Embryonic facial prominence (tissue), 1 donor: ENCODE results near the gene PLEKHA6.
A peak's percentile ranks its signal among the peaks of the same experiment; 100 is the strongest.
"Not testable (repeated sequence)": the region's sequence is repeated elsewhere in the genome, so short reads cannot be mapped to it uniquely, and the experiment has no call there.

Experiments
- DNase-seq: peaks from one replicate; pipeline ENCODE4 v3.0.0-alpha.2; 2016; ENCODE audit errors: extremely low spot score

Gene PLEKHA6

DNA sequence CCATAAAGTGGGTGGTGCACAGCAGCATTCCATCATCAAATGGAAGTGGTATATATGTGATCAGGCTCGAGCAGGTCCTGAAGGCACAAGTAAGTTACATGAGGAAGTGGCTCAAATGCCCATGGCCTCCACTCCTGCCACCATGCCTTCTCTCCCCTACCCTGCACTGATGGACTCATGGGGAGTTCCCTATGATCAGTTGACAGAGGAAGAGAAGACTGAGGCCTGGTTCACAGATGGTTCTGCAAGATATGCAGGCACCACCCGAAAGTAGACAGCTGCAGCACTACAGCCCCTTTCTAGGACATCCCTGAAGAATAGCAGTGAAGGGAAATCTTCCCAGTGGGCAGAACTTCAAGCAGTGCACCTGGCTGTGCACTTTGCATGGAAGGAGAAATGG lies 121.2 kb downstream of the PLEKHA6 start:
- DNase-seq = not testable (repeated sequence)

DNA sequence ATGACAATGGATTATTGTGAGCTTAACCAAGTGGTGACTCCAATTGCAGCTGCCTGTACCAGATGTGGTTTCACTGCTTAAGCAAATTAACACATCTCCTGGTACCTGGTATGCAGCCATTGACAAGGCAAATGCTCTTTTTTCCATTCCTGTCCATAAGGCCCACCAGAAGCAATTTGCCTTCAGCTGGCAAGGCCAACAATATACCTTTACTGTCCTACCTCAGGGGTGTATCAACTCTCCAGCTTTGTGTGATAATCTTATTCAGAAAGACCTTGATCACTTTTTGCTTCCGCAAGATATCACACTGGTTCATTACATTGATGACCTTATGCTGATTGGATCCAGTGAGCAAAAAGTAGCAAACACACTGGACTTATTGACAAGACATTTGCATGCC lies 122.2 kb downstream of the PLEKHA6 start:
- not testable (repeated sequence) for DNase-seq

DNA sequence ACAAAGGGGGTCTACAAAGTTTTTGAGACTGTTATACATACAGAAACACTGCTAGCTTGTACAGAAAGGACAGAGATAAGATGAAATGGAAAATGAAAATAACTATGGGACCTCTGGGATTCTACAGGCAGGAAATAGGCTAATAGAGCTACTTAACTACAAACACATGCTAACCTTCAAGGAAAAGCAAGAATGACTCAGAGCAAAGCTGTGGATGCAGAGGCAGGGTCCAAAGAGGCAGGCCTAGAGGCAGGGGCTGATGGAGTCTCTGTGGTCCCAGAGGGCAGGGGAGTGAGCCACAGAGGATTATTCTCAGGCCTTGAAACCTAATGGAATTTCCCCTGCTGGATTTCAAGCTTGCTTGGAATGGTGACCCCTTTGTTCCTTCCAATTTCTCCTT lies 127.2 kb downstream of the PLEKHA6 start:
- DNase-seq = no peak

DNA sequence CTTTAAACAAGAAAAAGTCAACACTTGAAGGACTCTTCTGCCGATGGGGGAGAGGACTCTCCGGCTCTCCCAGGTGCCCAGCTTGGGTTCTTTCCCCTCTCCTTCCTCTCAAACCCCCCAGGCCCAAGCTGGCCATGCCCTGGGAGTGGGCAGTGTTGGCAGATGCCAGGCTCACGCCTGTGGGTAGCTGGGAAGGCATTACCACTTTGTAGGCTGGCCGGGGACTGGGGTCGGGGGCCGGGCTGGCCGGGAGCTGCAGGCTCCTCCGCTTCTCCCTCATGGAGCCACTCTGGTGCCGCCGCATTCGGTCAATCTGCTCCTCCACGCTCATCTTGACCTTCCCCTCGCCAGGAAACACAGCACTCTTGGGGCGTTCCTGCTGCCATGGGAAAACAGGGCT lies 129.5 kb downstream of the PLEKHA6 start:
- DNase-seq = no peak

DNA sequence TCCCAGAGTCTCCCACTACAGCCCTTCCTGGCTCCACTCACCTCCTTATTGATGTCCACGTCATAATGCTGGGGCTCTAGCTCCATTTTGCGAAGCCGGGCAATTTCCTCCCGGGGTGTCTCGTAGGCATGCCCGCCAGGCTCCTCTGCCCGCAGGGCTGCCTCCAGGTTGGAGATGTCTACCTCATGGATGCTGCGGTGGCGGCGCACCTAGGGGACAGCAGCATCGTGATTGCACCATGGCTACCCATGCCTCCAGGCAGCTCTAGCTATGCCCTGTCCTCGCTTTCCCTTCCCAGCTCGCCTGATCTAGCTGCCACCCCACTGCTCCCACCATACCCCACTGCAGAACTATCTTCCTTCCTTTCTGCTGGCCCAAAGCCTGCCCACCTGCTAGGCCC lies 130.8 kb downstream of the PLEKHA6 start:
- DNase-seq = no peak

DNA sequence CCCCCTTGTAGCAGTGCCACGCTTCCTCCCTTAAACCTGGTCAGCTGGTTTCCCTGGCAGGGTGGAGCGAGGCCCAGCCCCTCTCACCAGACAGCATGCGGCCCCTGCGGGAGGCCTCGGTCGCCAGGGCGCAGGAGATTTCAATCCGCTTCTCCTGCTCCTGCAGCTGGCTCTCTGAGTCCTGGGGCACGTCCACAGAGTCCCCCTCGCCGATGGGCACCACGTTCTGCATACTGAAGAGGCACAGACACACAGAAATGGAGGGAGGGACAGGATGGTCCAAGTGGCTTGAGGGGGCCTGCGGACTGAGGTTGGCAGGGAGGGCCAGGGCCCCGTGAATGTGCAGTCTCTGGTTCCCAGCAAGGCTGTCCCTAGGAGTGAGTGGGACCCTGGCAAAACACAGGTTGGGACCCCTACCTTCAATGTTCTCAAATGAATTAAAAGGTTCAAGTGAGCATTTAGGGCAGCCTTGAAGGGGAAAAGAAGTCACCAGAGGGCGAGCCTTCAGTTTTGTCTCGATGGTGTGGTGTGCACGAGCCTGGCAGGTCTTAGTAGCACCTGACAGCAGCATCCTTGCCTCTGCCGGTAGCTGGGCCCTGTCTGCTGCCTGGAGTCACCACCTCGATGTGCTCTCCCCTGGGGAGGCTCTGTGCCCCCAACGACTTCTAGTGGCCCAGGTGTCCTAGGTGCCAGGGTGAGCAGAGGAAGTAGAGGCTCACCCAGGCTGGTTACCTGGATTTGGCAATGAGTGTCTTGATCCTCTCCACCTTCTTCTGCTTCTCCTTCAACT lies 131.5 kb downstream of the PLEKHA6 start:
- no peak for DNase-seq

DNA sequence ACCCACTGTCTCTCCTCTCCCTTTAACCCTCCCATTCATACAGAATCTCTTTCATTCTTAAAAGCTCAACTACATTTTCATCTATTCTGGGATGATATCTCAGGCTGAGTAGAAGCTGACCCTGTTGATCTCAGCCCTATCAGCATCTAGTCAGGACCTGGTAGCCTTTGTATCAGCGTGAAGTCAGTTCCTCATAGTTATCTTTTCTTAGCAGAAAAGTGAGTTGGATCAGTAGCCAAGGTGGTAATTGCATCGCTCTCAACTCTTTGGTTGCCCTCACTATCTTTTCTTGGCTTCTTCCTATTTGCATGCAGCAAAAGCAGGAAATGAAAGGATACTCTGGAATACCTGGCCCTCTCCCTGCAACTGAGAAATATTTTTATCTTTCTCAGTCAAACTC lies 132.4 kb downstream of the PLEKHA6 start:
- DNase-seq = no peak

DNA sequence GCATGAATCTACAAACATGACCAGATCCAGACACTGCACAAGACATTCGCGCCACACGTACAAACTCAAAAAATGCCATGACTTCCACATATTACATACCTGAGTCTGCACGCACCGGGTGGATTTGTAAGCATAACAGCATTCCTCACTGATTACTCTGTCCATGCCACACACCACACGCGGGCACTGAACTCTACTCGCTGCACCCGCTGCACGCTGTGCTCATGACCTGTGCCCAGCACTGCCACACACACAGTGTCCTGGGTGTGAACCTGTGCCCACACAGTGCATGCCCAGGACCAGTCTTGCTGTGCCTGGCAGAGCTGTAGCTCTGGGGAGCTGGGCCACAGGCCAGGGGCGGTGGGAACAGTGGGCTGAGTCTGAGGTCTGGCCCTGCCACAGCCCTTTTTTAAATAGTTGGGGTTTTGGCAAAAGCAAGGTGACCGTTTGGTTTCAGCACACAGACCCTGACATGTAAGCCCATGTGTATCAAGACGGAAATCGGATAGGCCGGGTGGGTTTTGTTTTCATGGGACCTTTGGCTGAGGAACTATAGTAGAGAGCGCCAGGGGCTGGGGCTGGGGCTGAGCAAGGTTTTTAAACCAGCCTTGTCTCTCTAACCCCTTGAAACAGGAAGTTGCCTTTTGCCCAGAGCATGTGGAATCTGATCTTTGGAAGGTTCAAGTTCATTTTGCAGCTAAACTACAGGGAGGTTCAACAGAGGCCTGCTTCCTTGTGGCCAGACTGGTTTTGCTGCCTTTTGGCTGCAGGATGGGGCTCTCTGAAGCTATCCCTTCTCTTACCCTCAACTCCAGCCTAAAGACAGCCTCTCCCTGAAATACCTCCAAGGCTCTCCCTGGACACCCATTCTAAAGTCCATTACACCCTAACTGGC lies 133.6 kb downstream of the PLEKHA6 start:
- no peak for DNase-seq

DNA sequence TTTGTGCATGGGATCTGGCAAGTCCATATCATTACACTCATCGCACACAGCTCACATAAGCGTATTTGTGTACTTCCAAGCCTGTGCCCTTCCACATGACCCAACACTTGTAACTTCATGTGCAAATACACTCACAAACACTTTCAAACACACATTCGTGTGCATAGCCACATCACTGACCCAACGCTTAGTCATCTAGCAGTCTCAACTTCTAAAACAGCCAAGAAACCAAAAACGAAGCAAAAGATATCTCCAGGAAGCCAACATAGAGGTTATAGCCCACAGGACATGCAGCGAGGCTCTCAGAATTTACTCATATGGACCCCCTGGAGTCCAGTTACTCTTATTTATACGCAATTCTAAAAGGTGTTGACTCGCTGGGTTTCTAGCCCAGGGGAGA lies 135.1 kb downstream of the PLEKHA6 start:
- no peak for DNase-seq

DNA sequence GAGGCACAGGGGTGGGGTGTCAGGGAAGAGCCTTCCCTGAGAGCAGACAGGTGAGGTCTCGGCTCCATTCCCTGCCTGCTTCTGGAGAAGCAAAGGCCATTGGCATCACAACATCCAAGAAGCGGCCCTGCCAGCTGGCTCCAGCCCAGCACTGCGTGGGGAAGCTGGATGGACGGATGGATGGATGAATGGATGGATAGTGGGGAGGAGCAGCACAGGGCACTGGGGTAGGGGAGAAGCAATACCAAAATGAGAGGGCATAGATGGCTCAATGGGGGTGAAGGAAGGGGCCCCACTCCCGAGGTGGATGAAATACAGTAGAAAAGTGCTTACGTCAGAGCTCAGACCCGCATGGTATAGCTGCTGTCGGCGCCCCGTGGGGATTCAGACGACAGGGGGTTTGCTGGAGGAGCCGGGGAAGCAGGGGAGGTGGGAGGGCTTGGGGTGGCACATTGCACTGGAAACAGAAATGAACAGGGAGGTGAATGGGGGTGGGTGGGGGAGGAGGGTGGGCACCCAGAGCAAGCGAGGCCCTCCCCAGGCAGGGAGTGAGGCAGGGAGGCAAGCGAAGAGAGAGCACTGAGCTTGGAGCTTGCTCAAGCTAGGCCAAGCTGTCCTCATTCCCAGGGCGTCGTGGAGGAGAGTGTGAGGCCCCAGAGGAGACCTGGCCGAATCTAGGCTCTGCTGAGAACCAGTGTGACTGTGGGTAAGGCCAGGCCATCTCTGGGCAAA lies 136.4 kb downstream of the PLEKHA6 start:
- no peak for DNase-seq

DNA sequence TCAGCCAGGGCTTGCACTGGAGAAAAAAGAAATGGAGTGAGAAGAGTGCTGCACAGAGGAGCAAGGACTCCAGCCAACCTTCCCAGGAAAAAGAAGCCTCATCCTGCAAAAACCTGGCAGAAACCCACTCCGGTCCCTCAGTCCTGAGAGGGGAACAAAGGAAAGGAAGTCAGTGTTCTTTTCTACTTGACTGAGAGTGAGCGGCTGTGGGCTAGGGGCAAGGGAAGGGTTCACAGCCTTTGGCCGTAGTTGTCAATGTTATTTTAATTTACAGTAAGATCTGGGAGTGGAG lies 137.0 kb downstream of the PLEKHA6 start:
- DNase-seq = no peak

DNA sequence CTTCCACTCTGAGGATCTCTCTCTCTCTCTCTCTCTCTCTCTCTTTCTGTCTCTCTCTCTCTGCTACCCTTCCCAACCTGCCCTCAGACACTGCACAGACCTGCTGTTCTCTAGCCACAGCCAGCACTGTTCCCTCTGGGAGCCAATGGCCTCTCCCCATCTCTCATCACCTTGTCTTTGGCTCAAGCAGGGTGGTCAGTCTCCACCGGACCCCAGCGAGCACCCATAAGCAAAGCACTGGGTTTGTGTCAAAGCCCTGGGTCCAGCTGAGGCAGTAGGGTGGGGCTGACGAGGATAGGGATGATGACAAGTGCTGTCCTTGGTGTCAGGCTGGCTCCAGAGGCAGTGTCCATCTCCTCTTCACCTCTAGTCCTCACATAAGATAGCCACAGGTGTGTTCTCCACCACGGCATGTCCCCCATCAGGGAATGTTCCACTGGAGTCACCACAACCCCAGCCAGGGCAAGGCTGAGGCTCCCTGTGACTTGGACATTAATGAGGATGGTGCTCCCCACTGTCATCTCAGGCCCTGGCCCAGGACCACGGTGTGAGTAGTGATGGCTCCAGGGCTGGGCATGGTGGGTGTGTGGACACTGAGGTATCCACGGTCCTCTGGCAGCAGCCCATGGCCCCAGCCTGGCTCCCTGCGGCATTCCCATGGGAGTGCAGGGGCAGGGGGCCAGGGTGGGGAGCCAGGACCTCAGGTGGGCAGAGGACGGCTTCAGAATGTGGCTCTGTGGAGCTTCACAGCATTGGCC lies 137.5 kb downstream of the PLEKHA6 start:
- no peak for DNase-seq

DNA sequence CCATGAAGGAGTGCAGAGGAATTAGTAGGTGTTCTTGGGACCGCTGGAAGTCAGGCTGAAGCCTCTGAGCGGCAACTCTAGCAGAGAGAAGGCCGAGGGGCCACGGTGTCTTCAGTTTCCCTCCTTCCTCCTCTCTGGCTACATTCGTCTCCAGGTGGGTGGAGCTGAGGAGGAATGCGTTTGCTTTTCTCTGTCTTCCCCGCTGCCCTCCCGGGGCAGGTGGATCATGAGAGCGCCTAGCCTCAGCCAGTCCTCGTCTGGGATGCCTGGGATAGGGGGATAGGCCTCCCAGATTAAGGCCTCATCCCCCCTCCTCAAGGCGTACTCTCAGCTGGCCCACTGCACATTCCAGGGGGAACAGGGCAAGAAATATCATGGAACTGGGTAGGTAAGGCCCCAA lies 138.5 kb downstream of the PLEKHA6 start:
- DNase-seq = no peak

DNA sequence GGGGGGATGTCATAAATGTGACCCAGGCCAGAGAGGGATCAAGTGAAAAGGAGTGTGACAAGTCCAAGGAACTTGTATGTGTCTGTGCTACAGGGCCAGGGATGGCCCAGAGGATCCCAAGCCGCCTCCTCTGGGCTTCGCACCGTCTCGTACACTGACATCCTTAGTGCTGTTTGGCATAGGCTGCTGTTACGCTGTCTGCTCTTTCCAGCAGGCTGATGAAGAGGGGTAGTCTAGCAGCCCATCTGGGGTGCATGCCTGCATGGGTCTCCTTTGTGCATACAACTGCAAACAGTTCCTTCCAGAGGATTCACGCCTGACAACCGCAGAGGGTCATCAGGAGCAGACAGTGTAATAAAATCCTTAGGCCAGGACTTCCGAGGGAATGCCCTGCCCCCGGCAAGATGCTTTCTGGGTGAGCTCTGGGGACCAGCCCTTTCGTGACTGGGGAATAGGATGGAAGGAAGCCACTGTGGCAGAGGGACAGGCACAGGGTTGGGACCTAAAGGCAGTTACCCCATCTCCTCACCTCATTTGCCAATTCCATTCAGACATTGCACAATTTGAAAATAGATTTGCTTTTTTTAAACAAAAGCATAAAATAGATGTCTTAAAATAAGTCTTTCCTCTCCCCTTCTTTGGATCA lies 139.6 kb downstream of the PLEKHA6 start:
- no peak for DNase-seq

DNA sequence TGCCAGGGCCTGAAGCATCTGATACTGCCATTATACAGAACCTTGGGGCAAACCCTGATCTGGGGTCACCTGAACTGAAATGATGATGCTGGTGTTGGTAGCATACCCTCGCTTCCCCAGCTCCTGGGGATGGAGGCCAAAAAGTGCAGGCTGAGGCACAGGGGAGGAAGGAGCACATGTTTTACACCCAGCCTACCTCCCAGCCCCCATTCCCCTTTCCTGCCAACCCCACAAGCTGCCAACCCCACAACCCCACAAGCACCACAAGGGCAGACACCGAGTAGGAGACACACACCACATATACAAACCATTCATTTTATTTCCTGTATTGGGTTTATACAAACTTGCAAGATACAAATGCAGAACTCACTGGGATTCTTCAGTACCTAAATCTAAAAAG lies 141.2 kb downstream of the PLEKHA6 start:
- no peak for DNase-seq

DNA sequence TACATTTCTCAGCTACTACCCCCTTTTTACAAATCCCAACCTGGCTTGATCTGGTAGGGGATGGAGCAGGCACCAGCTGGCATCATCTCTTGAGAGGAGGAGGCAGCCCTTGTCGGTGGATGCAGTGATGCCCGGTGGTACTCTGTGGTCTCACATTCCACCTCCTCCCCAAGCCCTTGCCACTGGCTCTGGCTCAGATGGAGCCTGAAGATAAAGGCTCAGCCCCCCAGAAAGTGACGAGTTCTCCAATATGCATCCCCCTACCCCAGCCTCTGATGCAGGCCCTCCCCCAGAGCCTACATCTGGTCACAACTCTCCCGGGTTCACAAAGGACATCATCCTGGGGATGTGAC lies 142.1 kb downstream of the PLEKHA6 start:
- no peak for DNase-seq

DNA sequence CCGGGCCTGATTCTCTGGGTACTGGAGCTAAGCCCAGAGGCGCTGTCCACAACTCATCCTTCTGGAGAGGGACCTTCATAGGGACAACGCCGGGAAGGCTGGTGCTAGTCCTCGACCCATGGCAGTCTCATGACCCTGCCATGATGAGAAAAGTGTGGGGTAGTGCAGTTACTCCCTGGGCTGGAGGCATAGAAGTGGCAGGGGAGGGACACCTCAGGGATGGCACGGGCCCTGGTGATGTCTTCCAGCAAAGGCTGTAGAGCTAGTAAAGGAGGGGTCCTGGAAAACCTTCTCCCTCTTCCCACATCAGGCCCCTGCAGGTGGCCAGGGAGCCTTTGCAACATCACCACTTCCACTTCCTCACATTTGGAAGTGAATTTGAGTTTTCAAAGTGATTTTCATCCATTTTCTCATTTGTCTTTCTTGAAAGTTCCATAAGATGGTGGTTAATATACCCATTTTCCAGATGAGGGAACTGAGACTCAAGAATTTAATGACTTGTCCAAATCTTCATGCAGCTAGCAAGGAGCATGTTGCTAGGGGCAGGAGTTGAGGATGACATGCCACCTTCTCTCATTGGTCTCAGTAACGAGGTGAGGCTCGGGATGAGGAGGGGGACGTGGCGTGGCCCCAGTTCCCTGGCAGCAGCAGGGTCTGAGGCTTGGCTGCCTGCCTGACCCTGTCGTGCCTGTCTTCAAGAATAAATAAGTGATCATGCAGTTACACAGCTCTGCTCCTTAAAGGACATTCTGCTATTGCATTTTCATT lies 142.7 kb downstream of the PLEKHA6 start:
- no peak for DNase-seq

DNA sequence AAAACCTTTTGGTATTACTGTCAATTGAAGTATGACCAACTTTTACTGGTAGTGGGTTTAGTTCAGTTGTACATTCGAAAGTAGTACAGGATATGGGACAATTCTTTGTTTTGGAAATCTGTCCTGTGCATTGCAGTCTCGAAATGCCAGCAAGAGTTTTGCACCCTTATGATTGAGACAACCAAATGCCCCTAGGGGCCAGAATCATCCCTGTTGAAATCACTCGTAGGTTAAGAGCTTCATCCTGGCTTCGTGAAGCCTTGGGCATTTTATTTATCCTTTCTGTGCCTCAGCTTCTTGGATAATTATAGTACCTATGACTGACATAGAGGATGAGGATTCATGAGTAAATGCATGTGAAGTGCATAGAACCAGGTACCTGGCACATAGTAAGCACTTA lies 143.5 kb downstream of the PLEKHA6 start:
- DNase-seq = no peak

DNA sequence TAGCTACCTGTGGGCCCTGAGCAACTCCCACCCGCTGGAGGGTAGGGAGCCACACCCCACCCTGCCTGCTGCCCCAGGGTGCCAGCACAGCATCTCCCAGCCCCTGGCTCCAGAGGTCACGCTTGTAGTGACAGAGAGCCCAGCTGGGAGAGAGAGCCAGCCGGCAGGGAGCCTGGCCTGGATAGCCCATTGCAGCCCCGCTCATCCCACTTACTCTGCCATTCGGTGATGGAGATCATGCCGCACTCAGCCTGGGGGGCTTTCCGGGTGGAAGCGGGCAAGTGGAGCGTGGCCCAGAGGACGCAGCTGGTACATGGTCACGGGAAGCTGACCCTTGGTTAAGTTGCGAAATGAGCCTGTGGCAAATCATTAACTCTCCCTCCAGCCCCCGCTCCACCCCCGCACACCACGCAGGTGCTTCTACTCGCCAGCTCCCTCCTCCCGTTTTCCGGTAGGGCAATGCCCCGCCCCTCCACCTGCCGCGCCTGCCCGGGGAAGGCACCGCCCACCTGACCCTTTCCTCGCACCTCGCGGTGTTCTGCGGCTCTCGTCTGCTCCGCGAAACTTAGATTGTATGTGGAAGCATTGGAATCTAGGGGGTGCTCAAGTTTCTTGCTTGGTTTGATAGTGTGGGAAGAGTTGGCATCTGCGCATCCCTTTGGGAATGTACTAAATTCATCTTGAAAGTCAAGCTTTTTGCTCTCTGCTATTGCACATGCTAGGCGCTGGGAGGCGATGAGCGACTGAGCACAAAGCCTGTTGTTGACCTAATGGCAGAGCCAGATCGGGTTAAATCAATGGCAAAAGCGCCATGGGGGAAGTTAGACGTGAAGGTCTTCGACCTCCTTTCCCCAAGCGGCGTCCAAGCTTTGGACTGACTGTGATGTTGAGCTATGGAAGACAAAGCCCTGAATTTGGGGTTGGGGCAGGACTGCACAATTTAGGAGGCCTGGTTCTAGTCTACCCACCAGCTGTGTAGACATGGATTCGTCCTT lies 145.8 kb downstream of the PLEKHA6 start, which contains the start of gene GOLT1A:
Gene GOLT1A, minus strand, starts transcription at position 321 of the 995 bp plus-strand sequence. Its CDS starts 82 bp downstream, at position 239.
- peak; percentile 42 for DNase-seq
